Hematopoietic multipotent progenitor cell treated with erythropoietin and hydrocortisone succinate and interleukin-3 and kit ligand, for 17 days (in vitro differentiated cells): ENCODE measurements around the gene RAPGEF5.
A peak's percentile ranks its signal among the peaks of the same experiment; 100 is the strongest.
"Not testable (repeated sequence)": the region's sequence is repeated elsewhere in the genome, so short reads cannot be mapped to it uniquely, and the experiment has no call there.

Experiments
- DNase-seq: peaks from one replicate; pipeline ENCODE4 v3.0.0-alpha.2; 2015; ENCODE audit warnings: low spot score

Gene RAPGEF5

DNA sequence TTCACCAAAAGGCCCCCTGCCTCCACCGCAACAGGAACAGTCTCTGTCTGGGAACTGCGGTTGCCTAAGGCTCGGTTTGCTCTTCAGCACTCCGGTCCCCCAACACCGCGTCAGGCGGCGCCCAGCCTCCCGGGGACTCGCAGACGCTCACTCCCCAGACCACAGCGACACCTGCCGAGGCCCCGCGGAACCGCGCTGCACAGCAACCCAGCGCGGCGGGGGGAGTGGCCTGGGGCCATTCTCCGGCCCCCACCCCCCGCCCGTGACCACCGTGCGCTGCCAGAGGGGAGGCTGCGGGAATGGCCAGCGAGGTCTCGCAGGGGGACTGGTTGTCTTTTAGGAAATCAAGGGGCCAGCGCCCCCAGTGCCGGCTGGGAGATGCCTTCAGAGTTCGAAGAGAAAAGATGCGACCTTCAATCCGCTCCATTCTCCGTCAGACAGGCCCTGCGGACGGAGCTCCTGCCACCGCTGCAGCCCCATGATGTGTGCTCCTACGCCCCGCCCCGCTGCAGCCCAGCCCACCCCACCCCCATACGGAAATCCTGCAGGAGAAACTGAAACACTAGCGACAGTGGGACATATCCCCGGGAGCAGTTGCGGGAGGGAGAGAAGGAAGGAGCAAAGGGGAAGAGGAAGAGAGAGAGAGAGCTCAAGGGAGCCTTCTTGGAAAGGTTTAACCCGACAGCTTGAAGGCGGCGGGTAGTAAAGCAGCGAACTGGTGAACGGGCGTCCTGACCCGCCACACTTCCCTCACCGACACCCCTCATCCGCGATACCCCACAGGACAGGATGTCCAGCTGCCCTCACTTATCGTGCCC lies 273.9 kb downstream of the RAPGEF5 start:
- peak; percentile 8 for DNase-seq

DNA sequence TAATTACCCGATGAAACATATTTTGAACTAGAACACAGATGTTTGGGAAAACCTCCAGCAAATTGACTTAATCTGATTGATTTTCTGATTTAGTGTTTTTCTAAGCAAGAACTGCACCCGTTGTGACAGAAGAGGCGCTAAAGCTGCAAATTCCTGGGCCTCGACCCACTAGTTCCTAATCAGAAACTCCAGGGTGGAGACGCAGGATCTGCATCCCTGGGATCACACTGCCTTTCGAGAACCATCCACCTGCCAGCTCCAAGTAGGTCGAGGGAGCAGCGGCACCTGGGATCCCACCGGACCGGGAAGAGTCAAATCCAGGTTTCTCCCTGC lies 274.4 kb downstream of the RAPGEF5 start:
- no peak for DNase-seq

DNA sequence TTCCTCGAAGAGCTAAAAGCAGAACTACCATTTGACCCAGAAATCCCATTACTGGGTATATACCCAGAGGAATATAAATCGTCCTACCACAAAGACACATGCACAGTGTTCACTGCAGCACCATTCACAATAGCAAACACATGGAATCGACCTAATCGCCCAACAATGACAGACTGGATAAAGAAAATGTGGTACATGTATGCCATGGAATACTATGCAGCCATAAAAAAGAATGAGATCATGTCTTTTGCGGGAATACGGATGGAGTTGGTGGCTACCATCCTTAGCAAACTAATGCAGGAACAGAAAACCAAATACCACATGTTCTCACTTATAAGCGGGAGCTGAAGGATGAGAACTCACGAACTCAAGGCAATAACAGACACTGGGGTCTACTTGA lies 276.7 kb downstream of the RAPGEF5 start:
- DNase-seq, result not testable (repeated sequence)

DNA sequence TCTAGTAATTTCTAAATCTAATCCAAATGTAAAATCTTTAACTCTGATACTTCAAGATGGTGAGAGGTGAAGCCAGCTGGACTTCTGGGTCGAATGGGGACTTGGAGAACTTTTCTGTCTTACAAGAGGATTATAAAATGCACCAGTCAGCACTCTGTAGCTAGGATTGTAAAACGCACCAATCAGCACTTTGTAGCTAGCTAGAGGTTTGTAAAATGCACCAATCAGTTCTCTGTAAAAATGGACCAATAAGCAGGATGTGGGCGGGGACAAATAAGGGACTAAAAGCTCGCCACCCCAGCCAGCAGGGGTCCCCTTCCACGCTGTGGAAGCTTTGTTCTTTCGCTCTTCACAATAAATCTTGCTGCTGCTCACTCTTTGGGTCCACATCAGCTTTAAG lies 278.1 kb downstream of the RAPGEF5 start:
- not testable (repeated sequence) for DNase-seq

DNA sequence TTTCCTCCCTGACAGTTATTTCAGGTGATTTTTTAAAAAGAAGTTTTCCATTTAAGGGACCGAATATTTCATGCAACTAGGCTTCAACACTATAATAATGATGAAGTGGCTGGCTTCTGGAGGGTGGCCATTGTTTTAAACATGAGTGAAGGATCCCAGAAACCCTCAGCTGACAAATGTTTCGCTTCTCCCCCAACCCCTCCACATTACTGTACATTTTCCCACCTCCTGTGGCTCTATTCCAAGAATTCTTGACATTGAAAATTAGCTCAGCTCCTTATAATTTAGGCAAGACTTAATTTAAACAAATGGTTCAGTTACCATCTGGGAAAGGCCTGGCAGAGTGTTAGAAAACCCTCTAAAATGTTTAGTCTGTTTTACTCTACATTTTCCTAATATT lies 281.4 kb downstream of the RAPGEF5 start:
- DNase-seq, result no peak

DNA sequence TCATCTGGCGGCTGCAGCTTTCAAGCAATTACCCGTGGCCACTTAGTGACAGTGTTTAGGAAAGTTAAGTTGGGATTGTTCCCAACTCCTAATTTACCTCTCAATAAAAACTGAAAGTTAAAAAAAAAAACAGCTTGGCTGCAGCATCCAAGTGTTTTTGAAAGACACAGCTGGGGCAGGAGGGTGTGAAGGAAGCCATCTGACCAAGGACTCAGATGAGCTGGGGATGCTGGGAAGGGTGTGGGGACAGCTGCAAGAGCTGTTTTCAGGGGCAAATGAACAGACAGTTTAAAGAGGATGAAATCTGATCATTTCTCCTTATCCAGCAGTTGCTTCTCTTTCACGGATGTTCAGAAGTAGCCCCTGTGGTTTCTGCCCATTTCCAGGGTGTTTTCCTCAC lies 282.1 kb downstream of the RAPGEF5 start:
- DNase-seq, result no peak
